Gastrocnemius medialis (tissue), 4 donors: ENCODE results near the gene LGALS8. TPM values are rescaled to one million over a fixed set of nuclear protein-coding genes. Genes with fewer than 3 reads are reported as not detected.

Experiments used
- ATAC-seq, 2 donors: fragments of 150-250 bp; one replicate each; pipeline ENCODE4 v1.9.1; 2016
- DNase-seq, 2 donors: peaks; one replicate each; pipeline ENCODE4 v3.0.0-alpha.2; 2019
- H3K27ac ChIP-seq, 4 donors: fragments of 200-600 bp; sonication (generic); 1 replicate in 1 of 4; 2 replicates in 3 of 4; pipeline ENCODE4 v1.5.1; 2016 to 2018; ENCODE audit warnings: mild to moderate bottlenecking in 2 of 4, moderate library complexity in 1 of 4
- H3K27me3 ChIP-seq, 3 donors: fragments of 200-600 bp; sonication (generic) in 2 of 3; 1 replicate in 1 of 3; 2 replicates in 2 of 3; pipeline versions ENCODE4 v1.5.1 to v1.6.0; 2016 to 2019; ENCODE audit warnings: mild to moderate bottlenecking in 1 of 3, moderate library complexity in 1 of 3
- H3K36me3 ChIP-seq, 2 donors: fragments of 200-600 bp; sonication (generic) in 1 of 2; one replicate each; pipeline ENCODE4 v1.5.1; 2017 to 2018
- H3K4me1 ChIP-seq, 2 donors: fragments of 200-600 bp; sonication (generic) in 1 of 2; one replicate each; pipeline ENCODE4 v1.5.1; 2016 to 2017; ENCODE audit warnings: mild to moderate bottlenecking in 2 of 2
- H3K4me3 ChIP-seq, 4 donors: fragments of 200-600 bp; sonication (generic) in 3 of 4; 1 replicate in 1 of 4; 2 replicates in 3 of 4; pipeline ENCODE4 v1.5.1; 2016 to 2019; ENCODE audit warnings: mild to moderate bottlenecking in 2 of 4
- H3K9me3 ChIP-seq, 3 donors: fragments of 200-600 bp; sonication (generic) in 2 of 3; 1 replicate in 1 of 3; 2 replicates in 2 of 3; pipeline ENCODE4 v1.5.1; 2016 to 2019
- POLR2A ChIP-seq, 2 donors: fragments of 450-650 bp; IDR thresholded peaks; one replicate each; pipeline ENCODE4 v1.6.1; 2017; ENCODE audit warnings: antibody characterized with exemption in 2 of 2, mild to moderate bottlenecking in 2 of 2, moderate library complexity in 2 of 2
- in situ Hi-C, 4 donors: fragments of 200-750 bp; cut with MboI; loops; one replicate each; pipeline versions ENCODE4 v1.15.0 to v1.8.0; 2017; ENCODE audit warnings: low sequenced_read_pairs in 4 of 4
- intact Hi-C: fragments of 100-400 bp; cut with DNase I; formaldehyde crosslinking; loops from one replicate; pipeline ENCODE4 v1.15.1; 2023; ENCODE audit warnings: low total_unique reads
- total RNA-seq, 4 donors: library from RNA; depleted of rRNA; stranded (reverse); fragments of >200 nt; gene quantifications; one replicate each; pipeline versions ENCODE4 v1.1.0 to v1.2.3, GENCODE V29; 2016
- TF ChIP-seq, protein P1 (sequence below), 5 experiments: fragments of 450-650 bp in 3 of 5; fragments of 200-600 bp in 2 of 5; sonication (generic) in 2 of 5; IDR thresholded peaks in 4 of 5; conservative IDR thresholded peaks in 1 of 5; 1 replicate in 4 of 5; 2 replicates in 1 of 5; pipeline ENCODE4 v1.5.1; 2016 to 2019; ENCODE audit warnings: antibody characterized with exemption in 5 of 5, mild to moderate bottlenecking in 3 of 5, moderate library complexity in 3 of 5

Gene LGALS8
- total RNA-seq, 4 donors from 2014 or later: 11.1 to 20.7 (median 12.5) TPM

DNA sequence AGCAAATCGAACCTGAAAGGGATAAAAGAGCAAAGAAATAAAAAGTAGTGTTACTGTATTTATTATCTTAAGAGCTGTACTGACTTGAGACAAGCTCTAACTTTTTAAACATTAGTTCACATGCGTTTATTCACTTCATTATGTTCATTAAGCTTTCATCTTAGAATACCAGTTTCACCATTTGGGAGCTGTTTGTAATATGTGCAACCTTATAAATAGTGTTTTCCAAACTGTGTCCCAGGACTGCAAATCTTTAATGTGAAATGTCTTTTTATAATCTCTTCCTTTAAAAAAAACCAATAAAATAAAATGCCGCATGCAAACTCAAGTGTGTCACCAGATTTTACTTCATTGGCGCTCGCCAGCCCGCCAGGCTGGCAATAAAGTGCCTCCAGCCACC, 28.3 kb downstream of the LGALS8 start:
- Histone ChIP-seq H3K4me3 (no peak overlapping the region), H3K4me1 (no peaks in the 10 kb centered on the region), H3K9me3 (no peaks in the 10 kb centered on the region), H3K27ac (no peak overlapping the region), H3K27me3 (no peaks in the 10 kb centered on the region), H3K36me3 (peaks cover 0 to 99% of the 10 kb centered on the region in 2 donors)
- ATAC-seq: no peak
- intact Hi-C loops (no loop called here), in situ Hi-C loops (no loop called here)
- TF ChIP-seq, protein P1, sequence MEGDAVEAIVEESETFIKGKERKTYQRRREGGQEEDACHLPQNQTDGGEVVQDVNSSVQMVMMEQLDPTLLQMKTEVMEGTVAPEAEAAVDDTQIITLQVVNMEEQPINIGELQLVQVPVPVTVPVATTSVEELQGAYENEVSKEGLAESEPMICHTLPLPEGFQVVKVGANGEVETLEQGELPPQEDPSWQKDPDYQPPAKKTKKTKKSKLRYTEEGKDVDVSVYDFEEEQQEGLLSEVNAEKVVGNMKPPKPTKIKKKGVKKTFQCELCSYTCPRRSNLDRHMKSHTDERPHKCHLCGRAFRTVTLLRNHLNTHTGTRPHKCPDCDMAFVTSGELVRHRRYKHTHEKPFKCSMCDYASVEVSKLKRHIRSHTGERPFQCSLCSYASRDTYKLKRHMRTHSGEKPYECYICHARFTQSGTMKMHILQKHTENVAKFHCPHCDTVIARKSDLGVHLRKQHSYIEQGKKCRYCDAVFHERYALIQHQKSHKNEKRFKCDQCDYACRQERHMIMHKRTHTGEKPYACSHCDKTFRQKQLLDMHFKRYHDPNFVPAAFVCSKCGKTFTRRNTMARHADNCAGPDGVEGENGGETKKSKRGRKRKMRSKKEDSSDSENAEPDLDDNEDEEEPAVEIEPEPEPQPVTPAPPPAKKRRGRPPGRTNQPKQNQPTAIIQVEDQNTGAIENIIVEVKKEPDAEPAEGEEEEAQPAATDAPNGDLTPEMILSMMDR (IDR thresholded peaks at IDR 0.05 in 4 of 5, conservative IDR thresholded peaks at IDR 0.05 in 1 of 5): no peak
- TF ChIP-seq POLR2A (IDR thresholded peaks at IDR 0.05): no peak
- no peak for DNase-seq

DNA sequence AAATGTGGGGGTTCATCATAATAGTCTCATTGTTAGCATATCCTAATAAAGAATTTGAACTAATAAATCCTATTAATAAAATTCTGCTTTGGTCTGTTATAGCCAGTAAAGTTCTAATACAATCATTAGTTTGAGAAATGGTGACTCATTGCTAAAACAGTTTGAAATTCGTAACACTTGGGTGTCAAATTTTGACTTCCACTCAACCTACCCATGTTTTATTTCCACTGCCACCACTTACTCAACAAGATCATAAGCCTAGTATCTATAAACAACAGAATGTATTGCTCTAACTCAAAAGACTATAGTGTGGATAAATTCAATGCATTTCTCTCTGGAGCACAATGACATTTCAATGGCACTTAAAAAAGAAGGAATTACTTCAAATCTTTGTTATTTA, 29.1 kb downstream of the LGALS8 start:
- no peak overlapping the region for H3K27ac ChIP-seq

DNA sequence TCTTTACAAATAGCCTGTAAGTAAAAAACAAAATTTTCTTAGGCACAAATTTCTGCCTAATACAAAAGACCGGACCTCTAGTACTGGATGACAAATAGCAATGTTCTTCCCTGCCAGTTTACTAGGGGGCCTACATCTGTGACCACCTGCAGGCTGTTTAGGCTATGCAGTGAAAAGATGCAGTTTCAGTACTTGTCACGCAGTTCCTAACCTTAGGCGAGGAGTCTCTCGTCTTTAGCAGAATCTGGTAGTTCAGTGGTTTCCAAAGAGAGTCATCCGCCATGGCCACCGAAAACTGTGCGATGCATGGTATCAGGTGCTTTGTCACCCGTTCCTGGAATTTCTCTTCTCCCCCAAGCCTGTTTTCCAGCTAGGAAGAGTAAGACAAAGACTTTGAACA, 29.6 kb downstream of the LGALS8 start:
- no peak for ATAC-seq
- H3K9me3 ChIP-seq: no peaks in the 10 kb centered on the region
- intact Hi-C loops: no loop called here
- no peaks in the 10 kb centered on the region for H3K4me1 ChIP-seq
- H3K27ac ChIP-seq: no peak overlapping the region
- in situ Hi-C loops: no loop called here
- H3K27me3 ChIP-seq: no peaks in the 10 kb centered on the region
- TF ChIP-seq, protein P1 (IDR thresholded peaks at IDR 0.05 in 4 of 5, conservative IDR thresholded peaks at IDR 0.05 in 1 of 5): no peak
- no peak for TF ChIP-seq POLR2A (IDR thresholded peaks at IDR 0.05)
- H3K36me3 ChIP-seq: peaks cover 0 to 100% of the 10 kb centered on the region in 2 donors
- H3K4me3 ChIP-seq: no peak overlapping the region
- DNase-seq: no peak

More for the DNA sequence above, 29.1 kb downstream of the LGALS8 start:
- intact Hi-C loops: no loop called here
- H3K27me3 ChIP-seq: no peaks in the 10 kb centered on the region
- no peak for ATAC-seq
- no peak overlapping the region for H3K4me3 ChIP-seq
- in situ Hi-C loops: no loop called here
- peaks cover 0 to 100% of the 10 kb centered on the region in 2 donors for H3K36me3 ChIP-seq
- TF ChIP-seq, protein P1 (IDR thresholded peaks at IDR 0.05 in 4 of 5, conservative IDR thresholded peaks at IDR 0.05 in 1 of 5): no peak
- TF ChIP-seq POLR2A (IDR thresholded peaks at IDR 0.05): no peak
- no peaks in the 10 kb centered on the region for H3K4me1 ChIP-seq
- DNase-seq: no peak
- no peaks in the 10 kb centered on the region for H3K9me3 ChIP-seq

DNA sequence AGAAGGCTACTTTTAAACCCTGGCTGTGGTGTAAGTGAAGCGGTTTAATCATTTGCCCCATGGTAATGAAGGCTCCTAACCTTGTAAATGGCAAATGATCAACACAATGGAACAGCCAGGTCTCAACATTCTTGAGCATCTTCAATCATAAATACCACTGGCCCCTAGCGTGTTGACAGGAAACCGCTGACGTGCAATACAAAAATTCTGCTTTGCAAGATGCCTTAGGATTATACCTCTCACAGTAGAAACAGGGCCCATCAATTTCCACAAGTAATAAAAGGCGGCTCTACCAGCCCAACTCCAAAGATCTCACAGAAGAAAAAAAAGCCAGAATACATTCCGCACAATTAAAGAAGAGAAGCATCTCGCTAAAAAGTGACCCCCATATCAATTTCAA, 32.8 kb downstream of the LGALS8 start:
- no peak overlapping the region for H3K27ac ChIP-seq
- DNase-seq (no peak), ATAC-seq (no peak)
- H3K4me1 ChIP-seq: no peaks in the 10 kb centered on the region
- no peaks in the 10 kb centered on the region for H3K27me3 ChIP-seq
- in situ Hi-C loops: no loop called here
- H3K36me3 ChIP-seq: peaks cover 4 to 98% of the 10 kb centered on the region in 2 donors
- intact Hi-C loops: no loop called here
- TF ChIP-seq, protein P1 (IDR thresholded peaks at IDR 0.05 in 4 of 5, conservative IDR thresholded peaks at IDR 0.05 in 1 of 5): no peak
- no peak for TF ChIP-seq POLR2A (IDR thresholded peaks at IDR 0.05)
- no peak overlapping the region for H3K4me3 ChIP-seq
- H3K9me3 ChIP-seq: no peaks in the 10 kb centered on the region

- Histone ChIP-seq H3K9me3 (no peaks in the 10 kb centered on the region), H3K36me3 (peaks cover 4 to 91% of the 10 kb centered on the region in 2 donors), H3K27ac (no peak overlapping the region), H3K27me3 (no peaks in the 10 kb centered on the region), H3K4me1 (no peaks in the 10 kb centered on the region), H3K4me3 (no peak overlapping the region)
- DNase-seq (no peak), ATAC-seq (no peak)
- intact Hi-C loops: no loop called here
- in situ Hi-C loops: no loop called here
- TF ChIP-seq POLR2A (IDR thresholded peaks at IDR 0.05): no peak
- TF ChIP-seq, protein P1 (IDR thresholded peaks at IDR 0.05 in 4 of 5, conservative IDR thresholded peaks at IDR 0.05 in 1 of 5): no peak
Observed at GRCh38 chr1:236558081-236558480, 34.3 kb downstream of the LGALS8 start.
